CD14-positive monocyte (primary cell): ENCODE results near the gene SYT13. TPM values are rescaled to one million over a fixed set of nuclear protein-coding genes. Genes with fewer than 3 reads are reported as not detected.

Experiments
- DNase-seq, 3 donors: peaks; one replicate each; pipeline ENCODE4 v3.0.0-alpha.2; 2011 to 2022
- H2AFZ ChIP-seq: 2 replicates; pipeline ENCODE4 v1.6.0; 2012; ENCODE audit warnings: mild to moderate bottlenecking, low read depth, low read length, inconsistent platforms; ENCODE audit not compliant: insufficient read depth, poor library complexity, severe bottlenecking
- H3K27ac ChIP-seq, 2 donors: 1 replicate in 1 of 2; 2 replicates in 1 of 2; pipeline ENCODE4 v1.5.1; 2012 to 2013; ENCODE audit warnings: low read length in 2 of 2, control low read depth in 1 of 2, inconsistent platforms in 1 of 2, low read depth in 1 of 2, mild to moderate bottlenecking in 1 of 2
- H3K27me3 ChIP-seq, 2 donors: one replicate each; pipeline versions ENCODE4 v1.6.0 to v1.6.1; 2011 to 2013; ENCODE audit warnings: low read length in 2 of 2; ENCODE audit not compliant: control insufficient read depth in 2 of 2, insufficient read depth in 2 of 2
- H3K36me3 ChIP-seq, 2 donors: replicated peaks in 1 of 2; 1 replicate in 1 of 2; 2 replicates in 1 of 2; pipeline versions ENCODE4 v1.5.1 to v1.6.1; 2012 to 2013; ENCODE audit warnings: low read length in 2 of 2, control low read depth in 1 of 2, inconsistent platforms in 1 of 2, mild to moderate bottlenecking in 1 of 2; ENCODE audit not compliant: insufficient read depth in 2 of 2, control insufficient read depth in 1 of 2
- H3K4me1 ChIP-seq, 2 donors: 1 replicate in 1 of 2; 2 replicates in 1 of 2; pipeline versions ENCODE4 v1.5.1 to v1.6.1; 2012 to 2013; ENCODE audit warnings: low read length in 2 of 2, control low read depth in 1 of 2, inconsistent platforms in 1 of 2, mild to moderate bottlenecking in 1 of 2, moderate library complexity in 1 of 2; ENCODE audit not compliant: insufficient read depth in 2 of 2, control insufficient read depth in 1 of 2
- H3K4me2 ChIP-seq: replicated peaks from 2 replicates; pipeline ENCODE3; 2012; ENCODE audit warnings: low read length, moderate library complexity, mild to moderate bottlenecking; ENCODE audit not compliant: poor library complexity, severe bottlenecking; ENCODE audit errors: extremely low read depth
- H3K4me3 ChIP-seq, 3 experiments: fragments of 200-600 bp in 1 of 3; sonication (generic) in 1 of 3; replicated peaks in 1 of 3; 1 replicate in 2 of 3; 2 replicates in 1 of 3; pipeline ENCODE4 v1.5.1; 2011 to 2013; ENCODE audit warnings: low read length in 3 of 3, mild to moderate bottlenecking in 3 of 3, control low read depth in 2 of 3, low read depth in 2 of 3, inconsistent platforms in 1 of 3, moderate library complexity in 1 of 3
- H3K79me2 ChIP-seq: 2 replicates; pipeline ENCODE4 v1.6.0; 2012; ENCODE audit warnings: mild to moderate bottlenecking, control low read depth, inconsistent platforms, low read length, moderate library complexity; ENCODE audit not compliant: insufficient read depth
- H3K9ac ChIP-seq: 2 replicates; pipeline ENCODE4 v1.6.0; 2017; ENCODE audit warnings: low read length, mild to moderate bottlenecking; ENCODE audit not compliant: insufficient read depth, poor library complexity, severe bottlenecking
- H3K9me3 ChIP-seq, 2 donors: replicated peaks in 1 of 2; 1 replicate in 1 of 2; 2 replicates in 1 of 2; pipeline versions ENCODE4 v1.5.1 to v1.6.1; 2012 to 2013; ENCODE audit warnings: low read length in 2 of 2, control low read depth in 1 of 2; ENCODE audit not compliant: control insufficient read depth in 1 of 2, insufficient read depth in 1 of 2
- H4K20me1 ChIP-seq: 2 replicates; pipeline ENCODE4 v1.6.0; 2012; ENCODE audit warnings: mild to moderate bottlenecking, low read length, control low read depth, moderate library complexity; ENCODE audit not compliant: insufficient read depth
- H3K27ac Mint-ChIP-seq, 7 donors: one replicate each; pipeline ENCODE4 v1.8.0; 2020; ENCODE audit warnings: mild to moderate bottlenecking in 7 of 7, mixed read lengths in 7 of 7, moderate library complexity in 6 of 7, inconsistent platforms in 2 of 7
- H3K27me3 Mint-ChIP-seq, 3 donors: one replicate each; pipeline ENCODE4 v1.8.0; 2021 to 2022; ENCODE audit warnings: low read depth in 3 of 3, mild to moderate bottlenecking in 3 of 3, mixed read lengths in 3 of 3, moderate library complexity in 3 of 3, inconsistent platforms in 1 of 3
- H3K36me3 Mint-ChIP-seq, 2 donors: one replicate each; pipeline ENCODE4 v1.8.0; 2020; ENCODE audit warnings: mixed read lengths in 2 of 2, inconsistent platforms in 1 of 2, mild to moderate bottlenecking in 1 of 2
- H3K4me1 Mint-ChIP-seq: one replicate; pipeline ENCODE4 v1.8.0; 2020; ENCODE audit warnings: mild to moderate bottlenecking, mixed read lengths
- H3K4me3 Mint-ChIP-seq, 2 donors: one replicate each; pipeline ENCODE4 v1.8.0; 2020; ENCODE audit warnings: mild to moderate bottlenecking in 2 of 2, mixed read lengths in 2 of 2, moderate library complexity in 1 of 2
- H3K9me3 Mint-ChIP-seq, 7 donors: one replicate each; pipeline ENCODE4 v1.8.0; 2020 to 2022; ENCODE audit warnings: mixed read lengths in 7 of 7, mild to moderate bottlenecking in 6 of 7, moderate library complexity in 6 of 7, inconsistent platforms in 2 of 7
- WGBS: methylation state at CpG from one replicate; pipeline ENCODE4 v1.1.5; 2013; ENCODE audit warnings: missing lambda C conversion rate; ENCODE audit not compliant: insufficient coverage; 5-methylcytosine and 5-hydroxymethylcytosine counted together
- intact Hi-C, 2 donors: fragments of 100-400 bp; cut with micrococcal nuclease; formaldehyde crosslinking; loops; one replicate each; pipeline versions ENCODE4 v1.15.0 to v1.15.1; 2023
- polyA plus RNA-seq, 3 donors: library from polyadenylated mRNA; depleted of rRNA in 1 of 3; unstranded in 2 of 3; stranded (reverse) in 1 of 3; fragments of 300-500 nt in 2 of 3; fragments of >200 nt in 1 of 3; fragmentation: Illumina TruSeq in 2 of 3; gene quantifications; 1 replicate in 2 of 3; 2 replicates in 1 of 3; pipeline ENCODE4 v1.2.3, GENCODE V29; 2012 to 2021
- TF ChIP-seq, protein P1 (sequence below): fragments of 200-600 bp; IDR thresholded peaks from one replicate; pipeline ENCODE4 v1.8.0; 2022; ENCODE audit warnings: antibody characterized with exemption, mild to moderate bottlenecking

SYT13 gene
- polyA plus RNA-seq, 3 donors: not detected

DNA sequence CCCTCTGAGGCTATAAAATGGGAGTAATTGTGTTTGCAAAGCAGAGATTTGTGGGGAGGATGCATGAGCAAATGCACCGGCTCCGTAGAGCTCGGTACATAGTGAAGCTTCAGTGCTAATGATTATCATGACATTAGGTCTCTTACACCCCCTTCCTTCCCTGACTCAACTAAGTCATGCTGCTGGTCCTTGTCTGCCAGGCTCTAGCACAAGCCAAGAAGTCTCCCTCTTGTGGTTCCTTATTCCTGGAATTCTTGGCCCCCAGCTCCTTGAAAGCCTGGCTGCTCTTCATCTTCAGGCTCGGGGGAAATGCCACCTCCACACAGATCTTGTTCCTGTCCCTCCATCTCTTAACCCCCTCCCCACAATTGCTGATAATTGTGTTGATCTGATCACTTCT lies 45.7 kb upstream of the SYT13 start:
- TF ChIP-seq, protein P1, sequence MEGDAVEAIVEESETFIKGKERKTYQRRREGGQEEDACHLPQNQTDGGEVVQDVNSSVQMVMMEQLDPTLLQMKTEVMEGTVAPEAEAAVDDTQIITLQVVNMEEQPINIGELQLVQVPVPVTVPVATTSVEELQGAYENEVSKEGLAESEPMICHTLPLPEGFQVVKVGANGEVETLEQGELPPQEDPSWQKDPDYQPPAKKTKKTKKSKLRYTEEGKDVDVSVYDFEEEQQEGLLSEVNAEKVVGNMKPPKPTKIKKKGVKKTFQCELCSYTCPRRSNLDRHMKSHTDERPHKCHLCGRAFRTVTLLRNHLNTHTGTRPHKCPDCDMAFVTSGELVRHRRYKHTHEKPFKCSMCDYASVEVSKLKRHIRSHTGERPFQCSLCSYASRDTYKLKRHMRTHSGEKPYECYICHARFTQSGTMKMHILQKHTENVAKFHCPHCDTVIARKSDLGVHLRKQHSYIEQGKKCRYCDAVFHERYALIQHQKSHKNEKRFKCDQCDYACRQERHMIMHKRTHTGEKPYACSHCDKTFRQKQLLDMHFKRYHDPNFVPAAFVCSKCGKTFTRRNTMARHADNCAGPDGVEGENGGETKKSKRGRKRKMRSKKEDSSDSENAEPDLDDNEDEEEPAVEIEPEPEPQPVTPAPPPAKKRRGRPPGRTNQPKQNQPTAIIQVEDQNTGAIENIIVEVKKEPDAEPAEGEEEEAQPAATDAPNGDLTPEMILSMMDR: no peak
- Histone ChIP-seq H2AFZ (no peak overlapping the region), H3K79me2 (no peaks in the 10 kb centered on the region), H3K4me1 (no peaks in the 10 kb centered on the region), H3K9me3 (peaks cover 0 to 4% of the 10 kb centered on the region in 2 donors), H3K36me3 (no peaks in the 10 kb centered on the region), H4K20me1 (no peaks in the 10 kb centered on the region), H3K27me3 (no peaks in the 10 kb centered on the region), H3K4me2 (no peak overlapping the region), H3K4me3 (no peak overlapping the region), H3K9ac (no peak overlapping the region), H3K27ac (no peak overlapping the region)
- peaks cover 0 to 11% (median 6%) of the 10 kb centered on the region in 7 donors for H3K9me3 Mint-ChIP-seq
- no peaks in the 10 kb centered on the region for H3K4me1 Mint-ChIP-seq
- DNase-seq: no peak
- H3K4me3 Mint-ChIP-seq: no peak overlapping the region
- peak overlapping the region in 1 of 7 donors; percentile 21 for H3K27ac Mint-ChIP-seq
- H3K36me3 Mint-ChIP-seq: no peaks in the 10 kb centered on the region
- H3K27me3 Mint-ChIP-seq: peaks cover 7 to 10% (median 10%) of the 10 kb centered on the region in 3 donors
- no CpG with 5 or more reads among the region's 4 CpGs for WGBS
- intact Hi-C loops: loop anchor here (1.0 to 10.0 kb wide), 4 partner anchors 219 to 397 kb away; no protein-coding TSS in a partner anchor

DNA sequence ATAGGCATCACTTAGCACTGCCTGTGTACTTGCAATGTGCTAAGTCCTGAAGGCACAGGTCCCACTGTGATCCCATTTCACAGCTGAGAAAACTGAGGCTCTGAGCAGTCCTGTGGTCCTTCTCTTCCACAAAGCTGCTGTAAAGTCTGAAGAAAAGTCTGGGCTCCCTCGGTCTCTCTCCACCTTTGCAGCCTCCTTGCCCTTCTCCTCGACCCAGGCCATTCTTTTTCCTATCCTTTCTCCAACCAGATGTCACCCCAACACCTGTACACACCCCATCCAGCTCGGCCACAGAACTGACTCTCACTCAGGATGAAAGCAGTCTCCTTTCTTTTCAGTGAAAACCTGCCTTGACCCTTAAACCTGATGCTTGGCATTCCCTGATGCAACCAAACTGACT lies 42.6 kb upstream of the SYT13 start:
- no peaks in the 10 kb centered on the region for H3K27me3 ChIP-seq
- no peak overlapping the region for H3K4me3 Mint-ChIP-seq
- H3K79me2 ChIP-seq: no peaks in the 10 kb centered on the region
- H3K36me3 ChIP-seq: no peaks in the 10 kb centered on the region
- no peak overlapping the region for H3K27ac Mint-ChIP-seq
- 84% methylated on average over 3 of the region's 3 CpGs for WGBS
- H3K27me3 Mint-ChIP-seq: peaks cover 7 to 17% (median 14%) of the 10 kb centered on the region in 3 donors
- no peaks in the 10 kb centered on the region for H3K36me3 Mint-ChIP-seq
- H2AFZ ChIP-seq: no peak overlapping the region
- H3K9me3 Mint-ChIP-seq: peaks cover 0 to 14% (median 9%) of the 10 kb centered on the region in 7 donors
- DNase-seq: no peak
- no peak overlapping the region for H3K27ac ChIP-seq
- intact Hi-C loops: no loop called here
- H4K20me1 ChIP-seq: no peaks in the 10 kb centered on the region
- H3K4me1 Mint-ChIP-seq: no peaks in the 10 kb centered on the region
- H3K4me3 ChIP-seq: no peak overlapping the region
- no peaks in the 10 kb centered on the region for H3K4me1 ChIP-seq
- no peak overlapping the region for H3K9ac ChIP-seq
- TF ChIP-seq, protein P1: no peak
- no peak overlapping the region for H3K4me2 ChIP-seq
- peaks cover 0 to 4% of the 10 kb centered on the region in 2 donors for H3K9me3 ChIP-seq
